ENCODE measurements around the gene CREBBP. TPM values are rescaled to one million over a fixed set of nuclear protein-coding genes. Genes with fewer than 3 reads are reported as not detected.

CREBBP gene
- total RNA-seq, 2 experiments from 2014 or later: 36.0 to 72.3 TPM

DNA sequence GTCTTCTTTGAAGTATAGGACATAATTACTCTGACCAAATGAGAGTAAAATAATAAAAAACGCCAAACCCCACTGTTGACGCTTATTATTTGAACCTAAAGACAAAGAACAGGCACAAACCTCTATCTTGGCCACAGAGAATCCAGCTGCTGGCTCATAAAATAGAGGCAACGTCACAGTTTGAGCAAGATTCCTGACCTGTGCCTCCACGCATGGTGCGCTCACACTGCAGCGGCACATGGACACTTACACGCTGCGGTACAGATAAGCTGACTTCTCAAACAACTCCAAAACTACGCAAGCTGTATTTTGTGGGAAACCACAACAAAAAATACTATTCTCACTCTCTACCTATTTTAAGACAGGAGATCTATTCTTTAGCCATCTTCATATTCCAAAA lies 124.4 kb downstream of the CREBBP start:
- intact Hi-C loops (cut with micrococcal nuclease; ENCODE audit: unreplicated experiment): no loop called here
- no peaks in the 10 kb centered on the region for H3K9me2 ChIP-seq (ENCODE audit: insufficient read depth, low read length)
- H3K4me2 ChIP-seq (ENCODE audit: low read length): no peak overlapping the region
- ChIA-PET POLR2A (interaction anchor here (0.6 kb wide), 1 partner anchor 761 kb away, joined by 9 read pairs; no protein-coding TSS in a partner anchor), CTCF (ENCODE audit: unreplicated experiment) (no interaction called here)
- DNase-seq (ENCODE audit: low spot score): no peak
- no peaks in the 10 kb centered on the region for H3K4me1 ChIP-seq (ENCODE audit: insufficient read depth, low read length, poor library complexity, severe bottlenecking)
- H3K79me2 ChIP-seq (ENCODE audit: insufficient read depth, low read depth, low read length): no peaks in the 10 kb centered on the region
- no peak overlapping the region for H2AFZ ChIP-seq (ENCODE audit: low read length)
- H3K9me3 ChIP-seq (ENCODE audit: low read length): no peaks in the 10 kb centered on the region
- no peak overlapping the region for H3K27ac ChIP-seq (ENCODE audit: low read depth, low read length, poor library complexity, severe bottlenecking)
- TF ChIP-seq EZH2phosphoT487 (IDR thresholded peaks at IDR 0.05; ENCODE audit: borderline replicate concordance, low read depth, low read length): no peak
- TF ChIP-seq, protein P1, sequence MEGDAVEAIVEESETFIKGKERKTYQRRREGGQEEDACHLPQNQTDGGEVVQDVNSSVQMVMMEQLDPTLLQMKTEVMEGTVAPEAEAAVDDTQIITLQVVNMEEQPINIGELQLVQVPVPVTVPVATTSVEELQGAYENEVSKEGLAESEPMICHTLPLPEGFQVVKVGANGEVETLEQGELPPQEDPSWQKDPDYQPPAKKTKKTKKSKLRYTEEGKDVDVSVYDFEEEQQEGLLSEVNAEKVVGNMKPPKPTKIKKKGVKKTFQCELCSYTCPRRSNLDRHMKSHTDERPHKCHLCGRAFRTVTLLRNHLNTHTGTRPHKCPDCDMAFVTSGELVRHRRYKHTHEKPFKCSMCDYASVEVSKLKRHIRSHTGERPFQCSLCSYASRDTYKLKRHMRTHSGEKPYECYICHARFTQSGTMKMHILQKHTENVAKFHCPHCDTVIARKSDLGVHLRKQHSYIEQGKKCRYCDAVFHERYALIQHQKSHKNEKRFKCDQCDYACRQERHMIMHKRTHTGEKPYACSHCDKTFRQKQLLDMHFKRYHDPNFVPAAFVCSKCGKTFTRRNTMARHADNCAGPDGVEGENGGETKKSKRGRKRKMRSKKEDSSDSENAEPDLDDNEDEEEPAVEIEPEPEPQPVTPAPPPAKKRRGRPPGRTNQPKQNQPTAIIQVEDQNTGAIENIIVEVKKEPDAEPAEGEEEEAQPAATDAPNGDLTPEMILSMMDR (conservative IDR thresholded peaks at IDR 0.05; ENCODE audit: low read length): no peak
- H3K4me3 ChIP-seq (ENCODE audit: low read depth, low read length, poor library complexity, severe bottlenecking): no peak overlapping the region
- peaks cover 81% of the 10 kb centered on the region for H3K36me3 ChIP-seq (ENCODE audit: insufficient read depth, low read length)
- H4K20me1 ChIP-seq (ENCODE audit: insufficient read depth, low read length): no peaks in the 10 kb centered on the region
- BruUV-seq (replicated peaks): no TSS peak

- no peak for DNase-seq (ENCODE audit: low spot score)
- ChIA-PET POLR2A (no interaction called here), CTCF (ENCODE audit: unreplicated experiment) (no interaction called here)
- Histone ChIP-seq H3K9me2 (ENCODE audit: insufficient read depth, low read length) (no peaks in the 10 kb centered on the region), H3K4me3 (ENCODE audit: low read depth, low read length, poor library complexity, severe bottlenecking) (no peak overlapping the region), H2AFZ (ENCODE audit: low read length) (no peak overlapping the region), H3K27ac (ENCODE audit: low read depth, low read length, poor library complexity, severe bottlenecking) (no peak overlapping the region), H3K4me1 (ENCODE audit: insufficient read depth, low read length, poor library complexity, severe bottlenecking) (no peaks in the 10 kb centered on the region), H3K79me2 (ENCODE audit: insufficient read depth, low read depth, low read length) (no peaks in the 10 kb centered on the region), H3K36me3 (ENCODE audit: insufficient read depth, low read length) (peaks cover 84% of the 10 kb centered on the region), H4K20me1 (ENCODE audit: insufficient read depth, low read length) (no peaks in the 10 kb centered on the region), H3K9me3 (ENCODE audit: low read length) (no peaks in the 10 kb centered on the region), H3K4me2 (ENCODE audit: low read length) (no peak overlapping the region)
- TF ChIP-seq EZH2phosphoT487 (IDR thresholded peaks at IDR 0.05; ENCODE audit: borderline replicate concordance, low read depth, low read length): no peak
- TF ChIP-seq, protein P1 (conservative IDR thresholded peaks at IDR 0.05; ENCODE audit: low read length): no peak
- BruUV-seq (replicated peaks): no TSS peak
- intact Hi-C loops (cut with micrococcal nuclease; ENCODE audit: unreplicated experiment): no loop called here
These were observed 125.3 kb downstream of the CREBBP start for GRCh38 chr16:3755249-3755648.

- ChIA-PET CTCF (ENCODE audit: unreplicated experiment) (no interaction called here), POLR2A (no interaction called here)
- Histone ChIP-seq H3K4me2 (ENCODE audit: low read length) (no peak overlapping the region), H3K4me1 (ENCODE audit: insufficient read depth, low read length, poor library complexity, severe bottlenecking) (no peaks in the 10 kb centered on the region), H3K79me2 (ENCODE audit: insufficient read depth, low read depth, low read length) (no peaks in the 10 kb centered on the region), H3K9me3 (ENCODE audit: low read length) (no peaks in the 10 kb centered on the region), H4K20me1 (ENCODE audit: insufficient read depth, low read length) (no peaks in the 10 kb centered on the region), H2AFZ (ENCODE audit: low read length) (no peak overlapping the region), H3K27ac (ENCODE audit: low read depth, low read length, poor library complexity, severe bottlenecking) (no peak overlapping the region), H3K4me3 (ENCODE audit: low read depth, low read length, poor library complexity, severe bottlenecking) (no peak overlapping the region), H3K36me3 (ENCODE audit: insufficient read depth, low read length) (peaks cover 89% of the 10 kb centered on the region), H3K9me2 (ENCODE audit: insufficient read depth, low read length) (no peaks in the 10 kb centered on the region)
- TF ChIP-seq, protein P1 (conservative IDR thresholded peaks at IDR 0.05; ENCODE audit: low read length): no peak
- TF ChIP-seq EZH2phosphoT487 (IDR thresholded peaks at IDR 0.05; ENCODE audit: borderline replicate concordance, low read depth, low read length): no peak
- intact Hi-C loops (cut with micrococcal nuclease; ENCODE audit: unreplicated experiment): no loop called here
- BruUV-seq (replicated peaks): no TSS peak
- no peak for DNase-seq (ENCODE audit: low spot score)
These were observed 125.7 kb downstream of the CREBBP start for GRCh38 chr16:3754772-3755171.

Measured in OCI-LY7 (cell line).